Testis (tissue), 2 donors: ENCODE data around the gene SERTAD1.

Source experiments
- POLR2A ChIP-seq: fragments of 450-650 bp; IDR thresholded peaks from one replicate; pipeline ENCODE4 v1.6.1; 2017; ENCODE audit warnings: antibody characterized with exemption, mild to moderate bottlenecking, moderate library complexity
- TF ChIP-seq, protein P1 (sequence below), 3 experiments: fragments of 450-650 bp in 2 of 3; fragments of 200-600 bp in 1 of 3; sonication (generic) in 1 of 3; IDR thresholded peaks; one replicate each; pipeline ENCODE4 v1.5.1; 2016 to 2019; ENCODE audit warnings: antibody characterized with exemption in 3 of 3, mild to moderate bottlenecking in 2 of 3, moderate library complexity in 1 of 3

DNA sequence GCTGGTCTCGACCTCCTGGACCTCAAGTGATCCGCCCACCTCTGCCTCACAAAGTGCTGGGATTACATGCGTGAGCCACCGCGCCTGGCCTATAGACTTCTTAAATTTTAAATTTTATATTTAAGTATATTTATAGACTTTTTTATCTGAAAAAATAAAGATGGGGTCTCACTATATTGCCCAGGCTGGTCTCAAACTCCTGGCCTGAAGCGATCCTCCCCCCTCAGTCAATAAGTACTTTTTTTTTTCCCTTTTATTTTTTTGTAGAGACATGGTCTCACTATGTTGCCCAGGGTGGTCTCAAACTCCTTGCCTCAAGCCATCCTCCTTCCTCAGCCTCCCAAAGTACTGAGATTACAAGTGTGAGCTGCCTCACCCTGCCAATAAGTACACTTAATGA is 1.9 kb downstream of the SERTAD1 start:
- TF ChIP-seq POLR2A = no peak
- TF ChIP-seq, protein P1, sequence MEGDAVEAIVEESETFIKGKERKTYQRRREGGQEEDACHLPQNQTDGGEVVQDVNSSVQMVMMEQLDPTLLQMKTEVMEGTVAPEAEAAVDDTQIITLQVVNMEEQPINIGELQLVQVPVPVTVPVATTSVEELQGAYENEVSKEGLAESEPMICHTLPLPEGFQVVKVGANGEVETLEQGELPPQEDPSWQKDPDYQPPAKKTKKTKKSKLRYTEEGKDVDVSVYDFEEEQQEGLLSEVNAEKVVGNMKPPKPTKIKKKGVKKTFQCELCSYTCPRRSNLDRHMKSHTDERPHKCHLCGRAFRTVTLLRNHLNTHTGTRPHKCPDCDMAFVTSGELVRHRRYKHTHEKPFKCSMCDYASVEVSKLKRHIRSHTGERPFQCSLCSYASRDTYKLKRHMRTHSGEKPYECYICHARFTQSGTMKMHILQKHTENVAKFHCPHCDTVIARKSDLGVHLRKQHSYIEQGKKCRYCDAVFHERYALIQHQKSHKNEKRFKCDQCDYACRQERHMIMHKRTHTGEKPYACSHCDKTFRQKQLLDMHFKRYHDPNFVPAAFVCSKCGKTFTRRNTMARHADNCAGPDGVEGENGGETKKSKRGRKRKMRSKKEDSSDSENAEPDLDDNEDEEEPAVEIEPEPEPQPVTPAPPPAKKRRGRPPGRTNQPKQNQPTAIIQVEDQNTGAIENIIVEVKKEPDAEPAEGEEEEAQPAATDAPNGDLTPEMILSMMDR (IDR thresholded peaks at IDR 0.05) = no peak
